Esophagus squamous epithelium (tissue), 5 donors: ENCODE results near the gene MIPOL1. TPM values are rescaled to one million over a fixed set of nuclear protein-coding genes. Genes with fewer than 3 reads are reported as not detected.

Experiments
- DNase-seq: peaks from one replicate; lab custom pipeline; 2025; lab: John Stamatoyannopoulos, UW
- H3K27ac ChIP-seq, 4 donors: fragments of 200-600 bp; sonication (generic); one replicate each; pipeline ENCODE4 v1.5.1; 2016 to 2019; ENCODE audit warnings: mild to moderate bottlenecking in 1 of 4
- H3K27me3 ChIP-seq, 4 donors: fragments of 200-600 bp; sonication (generic); 1 replicate in 3 of 4; 2 replicates in 1 of 4; pipeline versions ENCODE4 v1.5.1 to v1.6.0; 2017 to 2021; ENCODE audit warnings: antibody characterized with exemption in 1 of 4
- H3K36me3 ChIP-seq, 3 donors: fragments of 200-600 bp; sonication (generic); one replicate each; pipeline ENCODE4 v1.5.1; 2016 to 2019
- H3K4me1 ChIP-seq, 3 donors: fragments of 200-600 bp; sonication (generic); one replicate each; pipeline ENCODE4 v1.5.1; 2017 to 2019
- H3K4me3 ChIP-seq, 4 donors: fragments of 200-600 bp; sonication (generic); 1 replicate in 3 of 4; 2 replicates in 1 of 4; pipeline ENCODE4 v1.5.1; 2016 to 2019; ENCODE audit warnings: mild to moderate bottlenecking in 2 of 4, moderate library complexity in 1 of 4
- H3K9me3 ChIP-seq, 3 donors: fragments of 200-600 bp; sonication (generic); one replicate each; pipeline ENCODE4 v1.5.1; 2016 to 2019
- POLR2A ChIP-seq, 4 donors: fragments of 450-650 bp; IDR thresholded peaks; one replicate each; pipeline ENCODE4 v1.6.1; 2017; ENCODE audit warnings: antibody characterized with exemption in 4 of 4, mild to moderate bottlenecking in 4 of 4, moderate library complexity in 3 of 4
- WGBS, 2 donors: methylation state at CpG; one replicate each; pipeline ENCODE4 v1.1.5; 2018; 5-methylcytosine and 5-hydroxymethylcytosine counted together
- intact Hi-C: fragments of 100-400 bp; cut with DNase I; formaldehyde crosslinking; loops from one replicate; pipeline ENCODE4 v1.15.0; 2022
- total RNA-seq, 4 donors: library from RNA; depleted of rRNA; stranded (reverse); fragments of >200 nt; gene quantifications; one replicate each; pipeline ENCODE4 v1.1.0, GENCODE V29; 2016
- TF ChIP-seq, protein P1 (sequence below), 6 experiments: fragments of 450-650 bp in 4 of 6; fragments of 200-600 bp in 2 of 6; sonication (generic) in 2 of 6; IDR thresholded peaks; one replicate each; pipeline ENCODE4 v1.5.1; 2016 to 2019; ENCODE audit warnings: antibody characterized with exemption in 6 of 6, mild to moderate bottlenecking in 4 of 6, moderate library complexity in 4 of 6
- donor health status: DM: yes; HTN: yes; CAD: no.

MIPOL1 gene
- total RNA-seq, 4 donors from 2014 or later: 4.9 to 13.7 (median 7.1) TPM

DNA sequence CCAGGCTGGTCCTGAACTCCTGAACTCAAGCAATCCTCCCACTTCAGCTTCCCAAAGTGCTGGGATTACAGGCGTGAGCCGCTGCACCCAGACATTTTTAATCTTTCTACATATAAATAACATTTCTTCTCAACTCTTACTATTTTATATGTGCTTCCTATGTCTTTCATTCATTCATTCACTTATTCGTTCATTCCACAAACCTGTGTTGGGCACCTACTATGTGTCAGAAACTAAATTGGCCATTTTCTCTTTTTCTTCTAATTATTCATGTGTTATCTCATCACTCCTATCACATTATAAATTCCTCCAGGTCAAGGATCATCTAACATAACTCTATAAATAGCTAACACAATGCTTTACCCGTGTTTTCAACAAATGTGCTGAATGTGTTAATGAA, 373.7 kb downstream of the MIPOL1 start:
- peaks cover 0 to 14% (median 0%) of the 10 kb centered on the region in 3 donors for H3K4me1 ChIP-seq
- TF ChIP-seq POLR2A (IDR thresholded peaks at IDR 0.05): no peak
- TF ChIP-seq, protein P1, sequence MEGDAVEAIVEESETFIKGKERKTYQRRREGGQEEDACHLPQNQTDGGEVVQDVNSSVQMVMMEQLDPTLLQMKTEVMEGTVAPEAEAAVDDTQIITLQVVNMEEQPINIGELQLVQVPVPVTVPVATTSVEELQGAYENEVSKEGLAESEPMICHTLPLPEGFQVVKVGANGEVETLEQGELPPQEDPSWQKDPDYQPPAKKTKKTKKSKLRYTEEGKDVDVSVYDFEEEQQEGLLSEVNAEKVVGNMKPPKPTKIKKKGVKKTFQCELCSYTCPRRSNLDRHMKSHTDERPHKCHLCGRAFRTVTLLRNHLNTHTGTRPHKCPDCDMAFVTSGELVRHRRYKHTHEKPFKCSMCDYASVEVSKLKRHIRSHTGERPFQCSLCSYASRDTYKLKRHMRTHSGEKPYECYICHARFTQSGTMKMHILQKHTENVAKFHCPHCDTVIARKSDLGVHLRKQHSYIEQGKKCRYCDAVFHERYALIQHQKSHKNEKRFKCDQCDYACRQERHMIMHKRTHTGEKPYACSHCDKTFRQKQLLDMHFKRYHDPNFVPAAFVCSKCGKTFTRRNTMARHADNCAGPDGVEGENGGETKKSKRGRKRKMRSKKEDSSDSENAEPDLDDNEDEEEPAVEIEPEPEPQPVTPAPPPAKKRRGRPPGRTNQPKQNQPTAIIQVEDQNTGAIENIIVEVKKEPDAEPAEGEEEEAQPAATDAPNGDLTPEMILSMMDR (IDR thresholded peaks at IDR 0.05): no peak
- WGBS, 2 donors: 84 to 96% methylated on average over 4 of the region's 4 CpGs
- intact Hi-C loops: no loop called here
- no peak for DNase-seq
- no peak overlapping the region for H3K27ac ChIP-seq
- H3K36me3 ChIP-seq: no peaks in the 10 kb centered on the region
- H3K4me3 ChIP-seq: no peak overlapping the region
- peaks cover 0 to 6% (median 0%) of the 10 kb centered on the region in 4 donors for H3K27me3 ChIP-seq
- no peaks in the 10 kb centered on the region for H3K9me3 ChIP-seq

DNA sequence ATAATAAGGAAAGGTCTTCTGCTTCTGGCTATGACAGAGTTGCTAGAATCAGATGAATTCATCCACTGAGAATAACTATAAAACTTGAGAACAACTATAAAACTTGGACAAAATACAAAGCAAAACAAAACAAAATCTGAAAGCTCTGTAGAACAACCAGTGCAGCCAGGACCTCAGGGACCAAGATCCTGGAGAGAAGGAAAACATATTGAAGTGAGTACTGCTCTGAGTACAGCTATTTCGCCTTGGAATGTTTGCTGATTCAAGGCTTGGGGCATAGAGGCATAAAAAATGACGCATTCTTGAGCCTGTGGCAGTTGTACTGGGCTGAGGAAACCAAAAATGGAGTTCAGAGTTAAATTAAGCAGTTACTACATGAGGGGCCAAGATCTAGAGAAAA, 375.6 kb downstream of the MIPOL1 start:
- H3K4me1 ChIP-seq: no peaks in the 10 kb centered on the region
- peaks cover 0 to 6% (median 0%) of the 10 kb centered on the region in 4 donors for H3K27me3 ChIP-seq
- H3K9me3 ChIP-seq: no peaks in the 10 kb centered on the region
- H3K4me3 ChIP-seq: no peak overlapping the region
- no peaks in the 10 kb centered on the region for H3K36me3 ChIP-seq
- 73 to 75% methylated on average over 2 of the region's 2 CpGs for WGBS, 2 donors
- H3K27ac ChIP-seq: no peak overlapping the region
- DNase-seq: no peak
- intact Hi-C loops: no loop called here
- TF ChIP-seq, protein P1 (IDR thresholded peaks at IDR 0.05): no peak
- TF ChIP-seq POLR2A (IDR thresholded peaks at IDR 0.05): no peak

DNA sequence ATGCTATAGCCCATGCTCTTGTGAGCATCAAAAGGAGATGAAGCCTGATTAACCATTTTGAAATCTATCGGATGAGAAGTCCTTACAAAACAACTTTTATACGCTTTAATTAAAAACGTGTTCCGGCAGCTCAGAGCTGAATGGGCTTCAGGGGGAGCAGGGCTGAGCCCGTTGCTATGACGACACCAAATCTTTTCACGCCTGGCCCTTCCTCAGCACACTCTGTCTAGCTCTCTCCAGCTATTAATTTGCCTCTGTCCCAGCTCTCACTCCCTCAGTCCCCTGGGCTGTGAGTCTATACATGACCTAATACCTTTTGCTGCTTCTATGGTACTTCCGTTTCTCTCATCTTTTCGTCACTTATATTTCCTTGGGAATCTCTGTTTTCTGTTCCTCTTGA, 381.5 kb downstream of the MIPOL1 start:
- H3K4me1 ChIP-seq: peaks cover 0 to 21% (median 3%) of the 10 kb centered on the region in 3 donors
- no peak overlapping the region for H3K4me3 ChIP-seq
- peaks cover 0 to 32% (median under 1%) of the 10 kb centered on the region in 4 donors for H3K27me3 ChIP-seq
- no peak for TF ChIP-seq POLR2A (IDR thresholded peaks at IDR 0.05)
- intact Hi-C loops: no loop called here
- no peaks in the 10 kb centered on the region for H3K36me3 ChIP-seq
- 25 to 33% methylated on average over 9 of the region's 9 CpGs for WGBS, 2 donors
- DNase-seq: no peak
- no peaks in the 10 kb centered on the region for H3K9me3 ChIP-seq
- no peak overlapping the region for H3K27ac ChIP-seq

DNA sequence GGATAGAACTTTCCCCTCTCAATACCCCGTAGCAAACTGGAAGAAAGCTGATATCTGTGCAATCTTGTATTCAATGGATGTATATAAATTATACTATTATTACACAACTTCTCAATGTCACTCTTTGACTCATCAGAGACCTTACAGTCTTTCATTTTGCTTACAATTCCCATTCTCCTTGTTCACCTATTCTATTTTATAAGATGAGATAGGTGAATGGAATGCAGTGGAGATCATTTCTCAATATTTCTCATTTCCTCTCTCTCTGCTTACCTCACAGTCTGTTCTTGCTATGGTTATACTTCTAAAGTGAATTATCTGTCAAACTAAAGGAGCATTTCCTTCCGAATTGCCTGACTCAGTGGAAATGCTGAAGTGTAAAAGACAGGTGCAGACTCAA, 382.4 kb downstream of the MIPOL1 start:
- TF ChIP-seq, protein P1 (IDR thresholded peaks at IDR 0.05): no peak
- TF ChIP-seq POLR2A (IDR thresholded peaks at IDR 0.05): no peak
- H3K36me3 ChIP-seq: no peaks in the 10 kb centered on the region
- 29 to 48% methylated on average over 2 of the region's 2 CpGs for WGBS, 2 donors
- peak overlapping the region in 1 of 4 donors; percentile 38 for H3K27ac ChIP-seq
- no peaks in the 10 kb centered on the region for H3K9me3 ChIP-seq
- H3K27me3 ChIP-seq: peaks cover 0 to 37% (median 7%) of the 10 kb centered on the region in 4 donors
- intact Hi-C loops: no loop called here
- H3K4me1 ChIP-seq: peaks cover 0 to 30% (median 10%) of the 10 kb centered on the region in 3 donors
- H3K4me3 ChIP-seq: no peak overlapping the region
- DNase-seq: no peak

DNA sequence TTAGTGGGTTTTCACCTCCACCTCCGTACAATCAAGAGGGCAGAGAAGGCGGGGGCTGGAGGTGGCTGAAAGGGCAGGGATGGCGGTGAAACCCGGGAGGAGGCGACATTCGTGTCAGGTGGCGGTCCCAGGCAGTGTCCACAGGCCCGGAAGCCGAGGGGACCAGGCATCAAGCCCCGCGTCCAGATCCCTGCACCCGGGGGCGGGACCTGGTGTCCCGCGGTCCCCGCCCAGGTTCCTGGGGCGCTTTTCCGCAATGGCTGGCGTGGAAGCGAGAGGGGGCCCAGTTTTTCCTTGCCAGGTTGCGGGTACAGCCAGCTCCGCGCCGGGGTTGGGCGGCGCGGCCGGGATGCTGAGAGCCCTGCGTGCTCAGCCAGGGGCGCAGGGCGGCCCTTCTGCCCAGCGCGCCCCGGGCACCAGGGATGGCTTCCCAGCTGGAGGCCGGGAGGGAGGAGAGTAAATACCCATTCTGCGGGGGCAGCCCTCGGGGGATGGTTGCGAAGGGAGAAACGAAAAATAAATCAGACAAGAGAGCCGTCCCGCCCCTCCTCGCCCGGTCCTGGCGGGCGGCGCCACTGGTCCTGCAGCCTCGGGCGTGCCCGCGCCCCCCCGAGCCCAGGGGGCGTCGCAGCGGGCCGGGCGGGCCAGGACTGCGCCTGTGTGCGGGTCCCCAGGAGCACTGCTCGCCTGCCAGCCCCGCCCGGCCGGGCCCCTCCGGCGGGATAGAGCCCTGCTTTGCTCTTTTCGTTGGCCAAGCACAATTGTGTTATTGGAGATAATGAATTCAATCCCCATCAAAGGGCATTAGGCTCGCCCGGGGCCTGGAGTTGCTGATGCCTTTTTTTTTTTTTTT, 385.8 kb downstream of the MIPOL1 start:
- H3K4me3 ChIP-seq: peak overlapping the region; percentile 41 to 57 (median 52)
- peaks cover 0 to 62% (median 14%) of the 10 kb centered on the region in 3 donors for H3K4me1 ChIP-seq
- peak overlapping the region; percentile 88 to 95 (median 90) for H3K27ac ChIP-seq
- no peak for DNase-seq
- H3K36me3 ChIP-seq: no peaks in the 10 kb centered on the region
- H3K9me3 ChIP-seq: no peaks in the 10 kb centered on the region
- TF ChIP-seq, protein P1 (IDR thresholded peaks at IDR 0.05): no peak
- TF ChIP-seq POLR2A (IDR thresholded peaks at IDR 0.05): no peak
- 2 to 4% methylated on average over 9 to 26 of the region's 67 CpGs for WGBS, 2 donors
- H3K27me3 ChIP-seq: peaks cover 0 to 69% (median 9%) of the 10 kb centered on the region in 4 donors
- intact Hi-C loops: no loop called here
